Embryonic facial prominence (tissue), 1 donor: ENCODE results near the gene PDE6H.

Experiments used
- DNase-seq: peaks from one replicate; pipeline ENCODE4 v3.0.0-alpha.2; 2016; ENCODE audit errors: extremely low spot score

Gene PDE6H

GRCh38 chr12:14972816-14973215, at the start of gene PDE6H:
Gene PDE6H (plus strand): TSS chr12:14973042. CDS start chr12:14978013, 4,971 bp downstream.
- DNase-seq = no peak

- no peak for DNase-seq
Observed at GRCh38 chr12:14923944-14924343, 48.9 kb upstream of the PDE6H start.

GRCh38 chr12:14924541-14924940, 48.3 kb upstream of the PDE6H start:
- no peak for DNase-seq

- no peak for DNase-seq
Observed at GRCh38 chr12:14927267-14927666, 45.6 kb upstream of the PDE6H start.

- peak; percentile 35 for DNase-seq
Observed at GRCh38 chr12:14928931-14929330, 43.9 kb upstream of the PDE6H start.

GRCh38 chr12:14930299-14930698, 42.5 kb upstream of the PDE6H start:
- no peak for DNase-seq

- no peak for DNase-seq
Observed at GRCh38 chr12:14931359-14931758, 41.5 kb upstream of the PDE6H start.

GRCh38 chr12:14931791-14932560, 40.9 kb upstream of the PDE6H start:
- no peak for DNase-seq

GRCh38 chr12:14934511-14934910, 38.3 kb upstream of the PDE6H start:
- no peak for DNase-seq

GRCh38 chr12:14935031-14935430, 37.8 kb upstream of the PDE6H start:
- no peak for DNase-seq

- DNase-seq = no peak
Observed at GRCh38 chr12:14936224-14936861, 36.5 kb upstream of the PDE6H start.

- DNase-seq = no peak
Observed at GRCh38 chr12:14937014-14937413, 35.8 kb upstream of the PDE6H start.

- DNase-seq = no peak
Observed at GRCh38 chr12:14937689-14938088, 35.2 kb upstream of the PDE6H start.

GRCh38 chr12:14938301-14938700, 34.5 kb upstream of the PDE6H start, which contains the start of gene ERP27:
Gene ERP27 (minus strand): TSS chr12:14938537. CDS start chr12:14938508, 29 bp downstream.
- no peak for DNase-seq

GRCh38 chr12:14941369-14941768, 31.5 kb upstream of the PDE6H start:
- no peak for DNase-seq

GRCh38 chr12:14942196-14942931, 30.5 kb upstream of the PDE6H start:
- no peak for DNase-seq

- no peak for DNase-seq
Observed at GRCh38 chr12:14946162-14946561, 26.7 kb upstream of the PDE6H start.

- DNase-seq = no peak
Observed at GRCh38 chr12:14946861-14947260, 26.0 kb upstream of the PDE6H start.

- DNase-seq = no peak
Observed at GRCh38 chr12:14948672-14949071, 24.2 kb upstream of the PDE6H start.

- no peak for DNase-seq
Observed at GRCh38 chr12:14949631-14950030, 23.2 kb upstream of the PDE6H start.

GRCh38 chr12:14950421-14950820, 22.4 kb upstream of the PDE6H start:
- DNase-seq = no peak

GRCh38 chr12:14950982-14951746, 21.7 kb upstream of the PDE6H start:
- no peak for DNase-seq
